ENCODE measurements around the gene CAMLG.
A peak's percentile ranks its signal among the peaks of the same experiment; 100 is the strongest.

CAMLG gene

GRCh38 chr5:134724872-134725271 lies 13.5 kb upstream of the CAMLG start:
- H3K27me3 ChIP-seq: no peaks in the 10 kb centered on the region
- H3K36me3 ChIP-seq: peaks cover 52% of the 10 kb centered on the region
- no peak overlapping the region for H3K4me3 ChIP-seq (ENCODE audit: low read depth in 1 of 2, low read length in 1 of 2)
- no peaks in the 10 kb centered on the region for H3K4me1 ChIP-seq (ENCODE audit: control insufficient read depth in 1 of 2, insufficient read depth in 1 of 2, low read depth in 1 of 2, low read length in 1 of 2)
- H3K27ac ChIP-seq: no peak overlapping the region
- no peaks in the 10 kb centered on the region for H3K9me3 ChIP-seq
- no peak for TF ChIP-seq CTCF (IDR thresholded peaks at IDR 0.05)

- Histone ChIP-seq H3K27me3 (no peaks in the 10 kb centered on the region), H3K27ac (no peak overlapping the region), H3K36me3 (no peaks in the 10 kb centered on the region), H3K4me1 (ENCODE audit: control insufficient read depth in 1 of 2, insufficient read depth in 1 of 2, low read depth in 1 of 2, low read length in 1 of 2) (peaks cover 24 to 26% of the 10 kb centered on the region in 2 experiments), H3K4me3 (ENCODE audit: low read depth in 1 of 2, low read length in 1 of 2) (no peak overlapping the region), H3K9me3 (no peaks in the 10 kb centered on the region)
- no peak for TF ChIP-seq CTCF (IDR thresholded peaks at IDR 0.05)
Measured at GRCh38 chr5:134732819-134733218, 5.5 kb upstream of the CAMLG start.

- H3K4me3 ChIP-seq (ENCODE audit: low read depth in 1 of 2, low read length in 1 of 2): peak overlapping the region; percentile 3 to 20
- peaks cover 31 to 37% of the 10 kb centered on the region in 2 experiments for H3K4me1 ChIP-seq (ENCODE audit: control insufficient read depth in 1 of 2, insufficient read depth in 1 of 2, low read depth in 1 of 2, low read length in 1 of 2)
- no peaks in the 10 kb centered on the region for H3K9me3 ChIP-seq
- peak overlapping the region; percentile 62 for H3K27ac ChIP-seq
- no peaks in the 10 kb centered on the region for H3K36me3 ChIP-seq
- H3K27me3 ChIP-seq: no peaks in the 10 kb centered on the region
- no peak for TF ChIP-seq CTCF (IDR thresholded peaks at IDR 0.05)
Measured at GRCh38 chr5:134735243-134735642, 3.1 kb upstream of the CAMLG start.

GRCh38 chr5:134736173-134736812 lies 2.1 kb upstream of the CAMLG start:
- Histone ChIP-seq H3K27ac (peak overlapping the region; percentile 62), H3K9me3 (no peaks in the 10 kb centered on the region), H3K4me3 (ENCODE audit: low read depth in 1 of 2, low read length in 1 of 2) (no peak overlapping the region), H3K4me1 (ENCODE audit: control insufficient read depth in 1 of 2, insufficient read depth in 1 of 2, low read depth in 1 of 2, low read length in 1 of 2) (peaks cover 31 to 37% of the 10 kb centered on the region in 2 experiments), H3K36me3 (no peaks in the 10 kb centered on the region), H3K27me3 (no peaks in the 10 kb centered on the region)
- TF ChIP-seq CTCF (IDR thresholded peaks at IDR 0.05): no peak

GRCh38 chr5:134738963-134739661 lies 764 bp downstream of the CAMLG start:
- no peaks in the 10 kb centered on the region for H3K27me3 ChIP-seq
- no peaks in the 10 kb centered on the region for H3K9me3 ChIP-seq
- peaks cover 7% of the 10 kb centered on the region for H3K36me3 ChIP-seq
- peak overlapping the region; percentile 79 to 89 for H3K4me3 ChIP-seq (ENCODE audit: low read depth in 1 of 2, low read length in 1 of 2)
- peaks cover 31 to 37% of the 10 kb centered on the region in 2 experiments for H3K4me1 ChIP-seq (ENCODE audit: control insufficient read depth in 1 of 2, insufficient read depth in 1 of 2, low read depth in 1 of 2, low read length in 1 of 2)
- no peak for TF ChIP-seq CTCF (IDR thresholded peaks at IDR 0.05)
- H3K27ac ChIP-seq: peak overlapping the region; percentile 87
